OCI-LY7 (cell line): Measurements from ENCODE around the gene SEMA4B. TPM values are rescaled to one million over a fixed set of nuclear protein-coding genes. Genes with fewer than 3 reads are reported as not detected.

Source experiments
- BruUV-seq: library from RNA; stranded (reverse); fragments of 400-500 nt; replicated peaks from 2 replicates; lab custom pipeline; 2021; lab: Mats Ljungman, UMichigan
- CTCF ChIA-PET: fragments of 300-600 bp; sonication (Branson Sonifier 250); formaldehyde crosslinking; loops from one replicate; lab custom pipeline; 2022; ENCODE audit warnings: antibody characterized with exemption; ENCODE audit not compliant: unreplicated experiment; lab: Charles Lee
- POLR2A ChIA-PET: fragments of 300-600 bp; sonication (Branson Sonifier 250); formaldehyde crosslinking; loops from one replicate; lab custom pipeline; 2022; ENCODE audit warnings: antibody characterized with exemption; lab: Charles Lee
- DNase-seq: peaks from one replicate; pipeline ENCODE4 v3.0.0-alpha.2; 2015; ENCODE audit warnings: low spot score
- H2AFZ ChIP-seq: fragments of 200-600 bp; sonication (generic), shearing (Covaris generic); 2 replicates; pipeline ENCODE4 v1.6.1; 2014; ENCODE audit warnings: mild to moderate bottlenecking, antibody characterized with exemption, low read length, moderate library complexity
- H3K27ac ChIP-seq: fragments of 200-600 bp; sonication (generic); 2 replicates; pipeline ENCODE4 v1.5.1; 2014; ENCODE audit warnings: mixed run types, low read depth, mild to moderate bottlenecking, moderate library complexity, low read length, inconsistent platforms; ENCODE audit not compliant: poor library complexity, severe bottlenecking
- H3K36me3 ChIP-seq: fragments of 200-600 bp; sonication (generic); 2 replicates; pipeline ENCODE4 v1.6.1; 2014; ENCODE audit warnings: mild to moderate bottlenecking, antibody characterized with exemption, low read length, moderate library complexity, mixed read lengths; ENCODE audit not compliant: insufficient read depth
- H3K4me1 ChIP-seq: fragments of 200-600 bp; sonication (generic); 2 replicates; pipeline ENCODE4 v1.5.1; 2014; ENCODE audit warnings: mild to moderate bottlenecking, low read length; ENCODE audit not compliant: insufficient read depth, poor library complexity, severe bottlenecking
- H3K4me2 ChIP-seq: fragments of 200-600 bp; sonication (generic); 2 replicates; pipeline ENCODE4 v1.6.1; 2014; ENCODE audit warnings: mild to moderate bottlenecking, low read length
- H3K4me3 ChIP-seq: fragments of 200-600 bp; sonication (generic); 2 replicates; pipeline ENCODE4 v1.5.1; 2014; ENCODE audit warnings: mild to moderate bottlenecking, low read depth, low read length; ENCODE audit not compliant: poor library complexity, severe bottlenecking
- H3K79me2 ChIP-seq: fragments of 200-600 bp; sonication (generic); 2 replicates; pipeline ENCODE4 v1.6.1; 2016; ENCODE audit warnings: low read depth, mild to moderate bottlenecking, low read length, moderate library complexity, mixed read lengths; ENCODE audit not compliant: insufficient read depth
- H3K9me2 ChIP-seq: fragments of 200-600 bp; sonication (generic); 2 replicates; pipeline ENCODE4 v1.6.1; 2016; ENCODE audit warnings: mild to moderate bottlenecking, low read length, mixed read lengths; ENCODE audit not compliant: insufficient read depth
- H3K9me3 ChIP-seq: fragments of 200-600 bp; sonication (generic); 2 replicates; pipeline ENCODE4 v1.6.1; 2014; ENCODE audit warnings: mild to moderate bottlenecking, mixed run types, low read length, mixed read lengths
- H4K20me1 ChIP-seq: fragments of 200-600 bp; sonication (generic); 2 replicates; pipeline ENCODE4 v1.6.1; 2014; ENCODE audit warnings: mild to moderate bottlenecking, antibody characterized with exemption, low read length, moderate library complexity, mixed read lengths; ENCODE audit not compliant: insufficient read depth
- EZH2phosphoT487 ChIP-seq: fragments of 200-600 bp; sonication (generic); IDR thresholded peaks from 2 replicates; pipeline ENCODE4 v1.6.1; 2018; ENCODE audit warnings: low read depth, borderline replicate concordance, mild to moderate bottlenecking, mixed run types, antibody characterized with exemption, low read length, moderate library complexity, mixed read lengths
- intact Hi-C: fragments of 100-400 bp; cut with micrococcal nuclease; formaldehyde crosslinking; loops from one replicate; pipeline ENCODE4 v1.10.0; 2022; ENCODE audit not compliant: unreplicated experiment
- total RNA-seq, 2 experiments: library from RNA; depleted of rRNA in 1 of 2; stranded (reverse); fragments of >200 nt in 1 of 2; shearing (Covaris generic) in 1 of 2; gene quantifications; 2 replicates each; pipeline ENCODE4 v1.2.3, GENCODE V29; 2014 to 2022
- TF ChIP-seq, protein P1 (sequence below): fragments of 200-600 bp; sonication (generic); conservative IDR thresholded peaks from 2 replicates; pipeline ENCODE4 v1.5.1; 2014; ENCODE audit warnings: mild to moderate bottlenecking, antibody characterized with exemption, low read length, moderate library complexity, mixed read lengths

SEMA4B gene
- total RNA-seq, 2 experiments from 2014 or later = 21.9 to 34.9 TPM

DNA sequence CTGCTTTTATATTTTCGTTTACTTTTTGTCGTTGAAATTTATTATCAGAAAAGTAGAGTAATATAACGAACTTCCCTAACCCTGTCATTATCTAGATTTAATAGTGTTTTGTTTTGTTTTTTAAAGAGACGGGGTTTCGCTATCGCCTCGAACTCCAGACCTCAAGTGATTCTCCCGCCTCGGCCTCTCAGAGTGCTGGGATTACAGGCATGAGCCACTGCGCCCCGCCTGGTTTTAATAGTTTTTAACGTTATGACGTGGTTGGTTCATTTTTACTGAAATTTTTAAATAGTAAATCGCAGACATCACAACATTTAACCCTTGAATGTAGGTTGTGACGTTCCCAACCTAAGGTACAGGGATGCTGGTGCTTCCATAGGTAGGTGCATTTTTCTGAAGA, 65.4 kb downstream of the SEMA4B start:
- DNase-seq = peak; percentile 20
- ChIA-PET POLR2A (interaction anchor here (0.7 to 1.1 kb wide), 2 partner anchors 75 to 78 kb away, joined by 3 to 4 read pairs; no protein-coding TSS in a partner anchor), CTCF (interaction anchor here (0.7 kb wide), 1 partner anchor 194 kb away, joined by 3 read pairs; no protein-coding TSS in a partner anchor)
- TF ChIP-seq EZH2phosphoT487 = no peak
- TF ChIP-seq, protein P1, sequence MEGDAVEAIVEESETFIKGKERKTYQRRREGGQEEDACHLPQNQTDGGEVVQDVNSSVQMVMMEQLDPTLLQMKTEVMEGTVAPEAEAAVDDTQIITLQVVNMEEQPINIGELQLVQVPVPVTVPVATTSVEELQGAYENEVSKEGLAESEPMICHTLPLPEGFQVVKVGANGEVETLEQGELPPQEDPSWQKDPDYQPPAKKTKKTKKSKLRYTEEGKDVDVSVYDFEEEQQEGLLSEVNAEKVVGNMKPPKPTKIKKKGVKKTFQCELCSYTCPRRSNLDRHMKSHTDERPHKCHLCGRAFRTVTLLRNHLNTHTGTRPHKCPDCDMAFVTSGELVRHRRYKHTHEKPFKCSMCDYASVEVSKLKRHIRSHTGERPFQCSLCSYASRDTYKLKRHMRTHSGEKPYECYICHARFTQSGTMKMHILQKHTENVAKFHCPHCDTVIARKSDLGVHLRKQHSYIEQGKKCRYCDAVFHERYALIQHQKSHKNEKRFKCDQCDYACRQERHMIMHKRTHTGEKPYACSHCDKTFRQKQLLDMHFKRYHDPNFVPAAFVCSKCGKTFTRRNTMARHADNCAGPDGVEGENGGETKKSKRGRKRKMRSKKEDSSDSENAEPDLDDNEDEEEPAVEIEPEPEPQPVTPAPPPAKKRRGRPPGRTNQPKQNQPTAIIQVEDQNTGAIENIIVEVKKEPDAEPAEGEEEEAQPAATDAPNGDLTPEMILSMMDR = no peak
- Histone ChIP-seq H3K4me2 (peak overlapping the region; percentile 87), H2AFZ (peak overlapping the region; percentile 78; the same call in 1 of the 2 replicates), H3K4me1 (peaks cover 43% of the 10 kb centered on the region), H3K27ac (peak overlapping the region; percentile 81), H4K20me1 (peaks cover 14% of the 10 kb centered on the region), H3K9me2 (no peaks in the 10 kb centered on the region), H3K4me3 (peak overlapping the region; percentile 74), H3K79me2 (peaks cover 52% of the 10 kb centered on the region), H3K36me3 (peaks cover 42% of the 10 kb centered on the region), H3K9me3 (no peaks in the 10 kb centered on the region)
- intact Hi-C loops = loop anchor here (5.0 kb wide), 1 partner anchor 666 kb away; the partner anchor contains the start of gene HDDC3
- TSS peak; percentile 74 for BruUV-seq

DNA sequence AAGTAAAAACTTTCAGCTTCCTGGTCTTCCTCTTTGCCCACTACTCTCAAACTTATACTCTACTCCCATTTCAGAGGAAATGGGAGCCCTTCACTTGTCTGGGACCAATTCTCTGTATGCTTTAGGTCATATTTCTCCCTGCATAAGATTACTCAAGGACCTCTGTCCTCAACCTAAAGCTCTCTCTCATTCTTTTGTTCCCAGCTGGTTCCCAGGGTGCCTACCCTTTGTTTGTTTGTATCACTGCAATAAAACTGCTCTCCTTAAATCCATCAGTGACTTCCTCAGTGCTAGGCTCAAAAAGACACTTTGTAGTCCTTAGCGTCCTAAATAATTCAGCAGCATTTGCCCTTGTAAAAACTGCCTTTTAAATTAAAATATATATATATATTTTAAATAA, 67.3 kb downstream of the SEMA4B start:
- no peak for TF ChIP-seq EZH2phosphoT487
- TF ChIP-seq, protein P1 = no peak
- Histone ChIP-seq H3K9me3 (no peaks in the 10 kb centered on the region), H3K4me3 (peak overlapping the region; percentile 74), H3K4me1 (peaks cover 42% of the 10 kb centered on the region), H2AFZ (no peak overlapping the region), H3K27ac (no peak overlapping the region), H3K4me2 (peak overlapping the region; percentile 87), H3K36me3 (peaks cover 61% of the 10 kb centered on the region), H3K9me2 (no peaks in the 10 kb centered on the region), H4K20me1 (peaks cover 14% of the 10 kb centered on the region), H3K79me2 (peaks cover 71% of the 10 kb centered on the region)
- ChIA-PET CTCF (no interaction called here), POLR2A (interaction anchor here (0.5 to 1.4 kb wide), 7 partner anchors 18 to 207 kb away, joined by 3 to 5 read pairs (median 3); partner anchors contain the start of genes CIB1 and GDPGP1)
- intact Hi-C loops = loop anchor here (5.0 kb wide), 1 partner anchor 664 kb away; the partner anchor contains the start of gene HDDC3
- BruUV-seq = no TSS peak
- no peak for DNase-seq

DNA sequence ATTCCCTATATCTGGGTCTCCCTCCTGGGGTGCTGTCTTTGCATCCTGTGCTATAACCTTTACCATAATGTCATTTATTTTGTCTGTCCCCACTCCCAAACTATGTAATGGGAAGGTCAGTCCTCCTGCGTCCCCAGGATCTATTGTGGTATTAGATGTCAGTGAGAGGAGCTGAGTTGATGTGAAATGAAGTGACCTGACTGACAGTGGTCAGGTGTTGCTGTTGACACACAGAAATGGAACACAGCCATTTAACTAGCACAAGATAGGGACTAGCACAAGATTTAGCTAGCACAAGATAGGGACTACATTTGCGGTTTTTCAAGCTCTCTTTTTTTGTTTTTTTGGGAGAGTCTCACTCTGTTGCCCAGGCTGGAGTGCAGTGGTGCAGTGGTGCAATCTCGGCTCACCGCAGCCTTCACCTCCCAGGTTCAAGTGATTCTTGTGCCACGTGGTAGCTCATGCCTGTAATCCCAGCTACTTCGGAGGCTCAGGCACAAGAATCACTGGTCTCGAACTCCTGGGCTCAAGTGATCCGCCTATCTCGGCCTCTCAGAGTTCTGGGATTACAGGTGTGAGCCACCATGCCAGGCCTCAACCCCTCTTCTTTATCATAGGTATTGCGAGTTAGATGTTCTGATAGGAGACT, 69.5 kb downstream of the SEMA4B start:
- CTCF ChIA-PET = no interaction called here
- H3K9me2 ChIP-seq = no peaks in the 10 kb centered on the region
- H3K4me2 ChIP-seq = no peak overlapping the region; the same call in 1 of the 2 replicates
- POLR2A ChIA-PET = interaction anchor here (0.7 to 1.3 kb wide), 2 partner anchors 10 to 37 kb away, joined by 3 to 4 read pairs; partner anchors contain the start of genes CIB1 and GDPGP1
- no peak overlapping the region for H3K27ac ChIP-seq
- intact Hi-C loops = no loop called here
- H3K4me3 ChIP-seq = no peak overlapping the region
- peaks cover 71% of the 10 kb centered on the region for H3K79me2 ChIP-seq
- H3K36me3 ChIP-seq = peaks cover 83% of the 10 kb centered on the region
- H4K20me1 ChIP-seq = peaks cover 14% of the 10 kb centered on the region
- DNase-seq = no peak
- no peak overlapping the region for H2AFZ ChIP-seq
- TF ChIP-seq, protein P1 = no peak
- TF ChIP-seq EZH2phosphoT487 = no peak
- BruUV-seq = no TSS peak
- H3K9me3 ChIP-seq = no peaks in the 10 kb centered on the region
- peaks cover 26% of the 10 kb centered on the region for H3K4me1 ChIP-seq
